HUES6 (cell line): Measurements from ENCODE around the gene GRAMD2A.

Source experiments
- H3K27ac ChIP-seq: 2 replicates; pipeline ENCODE4 v1.7.0; 2013; ENCODE audit warnings: low read depth, mild to moderate bottlenecking, low read length, inconsistent platforms
- H3K27me3 ChIP-seq: 2 replicates; pipeline ENCODE4 v1.6.1; 2013; ENCODE audit warnings: low read length; ENCODE audit not compliant: control insufficient read depth, insufficient read depth
- H3K36me3 ChIP-seq: 2 replicates; pipeline ENCODE4 v1.6.1; 2013; ENCODE audit warnings: low read length; ENCODE audit not compliant: control insufficient read depth, insufficient read depth
- H3K4me1 ChIP-seq: 2 replicates; pipeline ENCODE4 v1.6.1; 2013; ENCODE audit warnings: low read length; ENCODE audit not compliant: control insufficient read depth, insufficient read depth
- H3K4me3 ChIP-seq: 2 replicates; pipeline ENCODE4 v1.5.1; 2013; ENCODE audit warnings: low read depth, low read length
- H3K9ac ChIP-seq: one replicate; pipeline ENCODE4 v1.6.1; 2013; ENCODE audit warnings: mild to moderate bottlenecking, low read length
- H3K9me3 ChIP-seq: 2 replicates; pipeline ENCODE4 v1.6.1; 2013; ENCODE audit warnings: low read depth, low read length; ENCODE audit not compliant: control insufficient read depth, insufficient read depth

Gene GRAMD2A

DNA sequence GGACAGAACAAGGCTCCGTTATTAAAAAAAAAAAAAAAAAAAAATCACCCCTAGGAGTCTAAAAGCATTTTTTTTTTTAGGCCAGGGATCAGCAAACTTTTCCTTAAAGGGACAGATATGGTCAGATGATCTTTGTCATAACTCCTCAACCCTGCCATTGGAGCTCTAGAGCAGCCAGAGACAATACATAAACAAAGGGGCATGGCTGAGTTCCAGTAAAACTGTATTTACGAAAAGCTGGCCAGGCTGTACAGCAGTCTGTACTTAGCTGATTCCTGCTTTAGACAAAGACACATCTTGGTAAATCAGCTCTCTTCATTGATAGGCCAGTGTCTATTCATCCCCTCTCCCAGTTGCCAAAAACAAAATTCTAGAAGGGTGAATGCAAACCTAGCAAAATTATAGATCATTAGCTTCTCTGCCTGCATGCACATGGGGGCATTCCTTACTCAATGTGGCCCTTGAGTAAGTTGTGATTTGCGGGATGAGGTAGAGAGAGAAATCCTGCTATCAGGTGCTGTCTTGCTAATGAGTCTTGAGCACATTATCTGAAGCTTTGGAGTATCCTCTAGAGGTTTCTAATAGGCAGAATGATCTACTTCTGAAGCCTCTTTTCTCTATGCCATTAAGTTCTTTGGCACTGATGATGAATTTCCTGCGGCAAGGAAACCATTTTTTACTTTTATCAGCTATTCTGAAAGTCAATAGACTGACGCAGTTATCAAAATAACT lies 44.2 kb downstream of the GRAMD2A start:
- H3K4me3 ChIP-seq: no peak overlapping the region
- H3K9me3 ChIP-seq: no peaks in the 10 kb centered on the region
- H3K27me3 ChIP-seq: peaks cover 6% of the 10 kb centered on the region; the same call in 1 of the 2 replicates
- H3K36me3 ChIP-seq: no peaks in the 10 kb centered on the region
- H3K27ac ChIP-seq: no peak overlapping the region
- H3K9ac ChIP-seq: no peak overlapping the region
- H3K4me1 ChIP-seq: peaks cover 10% of the 10 kb centered on the region; the same call in 1 of the 2 replicates

DNA sequence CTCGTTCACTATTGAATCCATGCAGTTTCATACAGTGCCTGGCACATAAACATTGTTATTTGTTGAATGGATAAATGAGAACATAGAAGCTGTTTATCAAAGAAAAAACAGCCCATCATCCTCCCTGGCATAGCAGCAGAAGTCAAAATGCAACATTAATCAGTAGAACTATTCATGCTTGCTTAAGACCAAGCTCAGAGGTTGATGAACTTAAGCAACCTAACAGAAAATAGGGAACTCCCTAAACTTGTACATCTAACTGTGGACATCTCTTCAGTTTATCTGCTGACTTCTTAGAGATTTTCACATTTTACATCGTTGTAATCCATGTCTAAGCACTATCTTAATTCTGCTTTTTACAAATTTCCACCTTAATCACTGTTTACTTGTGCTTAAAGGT lies 50.2 kb downstream of the GRAMD2A start:
- Histone ChIP-seq H3K4me3 (no peak overlapping the region), H3K9me3 (no peaks in the 10 kb centered on the region), H3K36me3 (no peaks in the 10 kb centered on the region), H3K27ac (no peak overlapping the region), H3K27me3 (no peaks in the 10 kb centered on the region), H3K9ac (no peak overlapping the region), H3K4me1 (no peaks in the 10 kb centered on the region)

DNA sequence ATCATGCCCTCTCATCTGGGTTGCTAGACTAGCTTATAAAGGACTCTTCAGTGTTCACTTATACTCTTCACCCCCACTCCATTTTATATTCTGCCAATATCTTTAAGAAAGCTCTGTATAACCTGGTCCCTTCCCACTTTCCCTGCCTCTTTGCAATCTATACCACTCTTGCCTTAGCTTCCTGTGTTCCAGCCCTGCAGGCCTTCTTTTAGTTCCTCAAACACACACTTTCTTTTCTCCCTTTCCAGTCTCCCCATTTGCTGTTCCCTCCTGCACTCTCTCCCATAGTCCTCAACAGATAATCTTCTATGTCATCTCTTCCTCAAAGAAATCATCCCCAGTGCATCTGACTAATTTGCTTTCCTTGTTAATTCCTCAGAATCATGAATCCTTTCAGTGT lies 50.7 kb downstream of the GRAMD2A start:
- Histone ChIP-seq H3K27me3 (no peaks in the 10 kb centered on the region), H3K27ac (no peak overlapping the region), H3K36me3 (no peaks in the 10 kb centered on the region), H3K9ac (no peak overlapping the region), H3K4me1 (no peaks in the 10 kb centered on the region), H3K4me3 (no peak overlapping the region), H3K9me3 (no peaks in the 10 kb centered on the region)

DNA sequence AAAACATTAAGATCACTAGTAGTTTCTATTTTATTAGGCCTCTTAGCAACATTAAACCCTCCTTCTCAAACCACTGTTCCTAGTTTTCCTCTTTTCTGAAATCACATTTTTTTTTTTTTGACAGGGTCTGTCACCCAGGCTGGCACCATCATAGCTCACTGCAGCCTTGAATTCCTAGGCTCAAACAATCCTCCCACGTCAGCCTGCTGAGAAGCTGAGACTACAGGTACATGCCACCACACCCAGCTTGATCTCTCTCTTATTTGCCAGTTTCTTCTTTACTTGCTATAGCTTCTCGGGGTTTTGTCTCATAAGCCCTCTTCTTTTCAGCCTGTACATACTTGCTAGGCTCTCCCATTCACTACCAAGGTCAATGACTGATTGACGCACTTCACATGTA lies 51.4 kb downstream of the GRAMD2A start:
- Histone ChIP-seq H3K27ac (no peak overlapping the region), H3K4me1 (no peaks in the 10 kb centered on the region), H3K9ac (no peak overlapping the region), H3K36me3 (no peaks in the 10 kb centered on the region), H3K27me3 (no peaks in the 10 kb centered on the region), H3K4me3 (no peak overlapping the region), H3K9me3 (no peaks in the 10 kb centered on the region)

DNA sequence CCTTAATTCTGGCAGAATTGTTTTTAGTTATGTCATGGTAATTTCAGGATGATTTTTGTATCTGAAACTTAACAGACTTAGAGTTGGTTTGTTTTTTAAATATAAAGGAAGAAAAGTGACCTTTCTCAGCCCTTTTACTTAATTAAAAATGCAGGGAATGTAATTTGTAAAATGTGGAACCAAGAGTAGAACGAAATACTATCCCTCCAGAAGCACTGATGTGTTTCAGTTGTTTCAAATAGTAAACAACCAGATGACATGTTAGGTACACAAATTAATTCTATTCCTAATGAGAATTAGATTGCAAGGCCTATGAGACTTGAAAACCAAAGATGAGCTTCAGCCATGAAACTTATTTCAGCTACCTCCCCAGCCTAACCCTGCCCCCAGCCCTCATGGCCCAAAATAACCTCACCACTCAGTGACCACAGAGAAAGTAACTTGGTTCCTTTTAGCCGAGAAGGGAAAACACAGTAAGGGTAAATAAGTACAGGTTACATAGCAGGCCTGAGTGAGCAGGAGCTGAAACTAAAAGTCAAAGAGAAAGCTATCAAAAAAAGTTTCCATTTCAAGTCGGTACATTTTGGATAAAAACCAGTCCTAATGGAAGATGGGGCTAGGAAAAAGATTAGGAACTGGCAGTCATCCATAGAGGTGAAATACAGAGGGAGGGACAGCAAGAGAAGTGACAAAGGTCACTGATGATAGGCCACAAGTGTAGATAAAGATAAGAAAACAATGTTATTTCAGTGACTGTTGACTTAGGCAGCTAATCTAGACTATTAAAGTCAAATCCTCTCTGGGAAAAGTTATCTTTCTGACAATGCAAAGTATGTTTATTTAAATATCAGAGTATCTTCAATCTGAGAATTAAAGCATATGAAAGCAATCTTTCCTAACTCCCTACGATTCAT lies 56.2 kb downstream of the GRAMD2A start:
- Histone ChIP-seq H3K4me1 (no peaks in the 10 kb centered on the region), H3K4me3 (no peak overlapping the region), H3K36me3 (no peaks in the 10 kb centered on the region), H3K9ac (no peak overlapping the region), H3K27me3 (no peaks in the 10 kb centered on the region), H3K27ac (no peak overlapping the region), H3K9me3 (no peaks in the 10 kb centered on the region)

DNA sequence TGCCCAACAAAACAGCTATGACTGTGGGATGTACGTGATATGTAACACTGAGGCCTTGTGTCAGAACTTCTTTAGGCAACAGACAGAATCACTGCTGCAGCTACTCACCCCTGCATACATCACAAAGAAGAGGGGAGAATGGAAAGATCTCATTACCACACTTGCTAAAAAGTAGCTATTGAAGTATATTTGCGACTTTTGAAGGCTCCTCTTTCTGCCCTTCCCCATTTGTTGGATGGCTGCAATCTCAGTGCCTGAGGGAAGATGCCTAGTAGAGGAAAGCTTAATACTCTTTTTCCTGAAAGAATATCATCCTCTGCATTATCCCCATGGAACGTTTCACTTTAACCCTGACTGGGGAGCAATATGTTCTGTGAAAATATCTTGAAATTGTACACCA lies 57.5 kb downstream of the GRAMD2A start:
- Histone ChIP-seq H3K9me3 (no peaks in the 10 kb centered on the region), H3K9ac (no peak overlapping the region), H3K27ac (no peak overlapping the region), H3K36me3 (no peaks in the 10 kb centered on the region), H3K4me1 (no peaks in the 10 kb centered on the region), H3K4me3 (no peak overlapping the region), H3K27me3 (no peaks in the 10 kb centered on the region)

DNA sequence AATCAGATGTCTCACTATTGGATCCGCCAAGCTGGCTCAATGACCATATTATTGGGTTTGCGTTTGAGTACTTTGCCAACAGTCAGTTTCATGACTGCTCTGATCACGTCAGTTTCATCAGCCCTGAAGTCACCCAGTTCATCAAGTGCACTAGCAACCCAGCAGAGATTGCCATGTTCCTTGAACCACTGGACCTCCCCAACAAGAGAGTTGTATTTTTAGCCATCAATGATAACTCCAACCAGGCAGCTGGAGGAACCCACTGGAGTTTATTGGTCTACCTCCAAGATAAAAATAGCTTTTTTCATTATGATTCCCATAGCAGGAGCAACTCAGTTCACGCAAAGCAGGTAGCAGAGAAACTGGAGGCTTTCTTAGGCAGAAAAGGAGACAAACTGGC lies 57.9 kb downstream of the GRAMD2A start:
- Histone ChIP-seq H3K27me3 (no peaks in the 10 kb centered on the region), H3K9me3 (no peaks in the 10 kb centered on the region), H3K9ac (no peak overlapping the region), H3K4me1 (no peaks in the 10 kb centered on the region), H3K36me3 (no peaks in the 10 kb centered on the region), H3K4me3 (no peak overlapping the region), H3K27ac (no peak overlapping the region)

DNA sequence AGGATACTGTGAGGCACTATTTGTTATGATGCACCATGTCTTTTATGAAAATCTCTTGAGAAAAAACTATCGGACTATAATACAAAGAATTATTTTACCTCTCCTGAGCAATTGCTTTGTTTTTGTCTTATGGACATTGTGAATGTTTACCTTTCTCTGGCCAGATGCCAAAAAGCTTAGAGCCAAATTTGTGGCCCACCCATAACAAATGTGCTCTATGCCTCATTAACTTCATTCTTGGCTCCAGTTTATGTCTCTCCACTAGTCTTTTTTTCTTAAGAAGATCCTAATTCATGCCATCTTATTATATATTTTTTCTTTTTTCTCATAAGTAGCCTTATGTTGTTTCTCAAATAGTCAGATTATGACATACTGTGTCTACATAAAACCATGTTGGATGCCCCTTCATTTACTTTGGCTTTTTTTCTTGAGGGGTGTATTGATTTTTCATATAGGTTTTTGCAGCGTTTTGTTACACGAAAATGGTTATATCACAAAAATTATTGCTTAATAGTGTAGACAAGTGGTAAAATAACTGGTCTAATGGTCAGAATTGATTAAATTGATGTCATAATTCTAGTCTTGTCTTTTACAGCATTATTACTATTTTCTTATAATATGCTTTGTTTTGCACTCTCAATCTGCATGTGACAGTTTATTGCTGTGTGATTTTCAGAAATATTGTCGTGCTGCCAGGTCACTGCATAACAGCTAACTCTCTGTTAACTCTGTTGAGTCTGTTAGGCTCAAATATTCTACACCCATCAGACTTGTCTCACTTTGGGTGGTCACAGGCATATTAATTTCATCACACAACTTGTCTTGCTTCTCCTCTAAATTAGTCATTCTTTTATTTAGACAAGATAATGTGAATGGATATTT lies 61.2 kb downstream of the GRAMD2A start:
- Histone ChIP-seq H3K4me1 (no peaks in the 10 kb centered on the region), H3K36me3 (no peaks in the 10 kb centered on the region), H3K9me3 (no peaks in the 10 kb centered on the region), H3K27me3 (no peaks in the 10 kb centered on the region), H3K4me3 (no peak overlapping the region), H3K9ac (no peak overlapping the region), H3K27ac (no peak overlapping the region)

DNA sequence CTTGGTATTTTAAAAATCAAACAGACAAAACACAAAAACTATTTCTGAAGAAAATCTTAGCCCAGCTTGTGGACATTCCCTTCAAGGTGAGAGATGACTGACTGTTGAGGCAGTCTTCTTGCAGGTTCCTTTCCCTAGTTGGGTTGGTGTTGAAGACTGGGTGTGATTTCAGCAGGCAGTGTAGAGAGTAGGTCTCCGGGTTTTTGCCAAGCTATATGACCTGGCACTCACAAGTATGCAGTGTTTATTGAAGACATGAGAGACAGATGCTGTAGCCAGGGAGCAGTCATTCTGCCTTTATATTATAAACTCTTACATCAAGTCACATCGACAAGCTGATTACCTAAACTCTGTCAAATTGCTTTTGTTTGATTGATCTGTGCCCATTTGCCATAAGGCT lies 61.9 kb downstream of the GRAMD2A start:
- H3K27ac ChIP-seq: no peak overlapping the region
- H3K4me1 ChIP-seq: no peaks in the 10 kb centered on the region
- H3K27me3 ChIP-seq: no peaks in the 10 kb centered on the region
- H3K36me3 ChIP-seq: no peaks in the 10 kb centered on the region
- no peak overlapping the region for H3K4me3 ChIP-seq
- no peaks in the 10 kb centered on the region for H3K9me3 ChIP-seq
- no peak overlapping the region for H3K9ac ChIP-seq

DNA sequence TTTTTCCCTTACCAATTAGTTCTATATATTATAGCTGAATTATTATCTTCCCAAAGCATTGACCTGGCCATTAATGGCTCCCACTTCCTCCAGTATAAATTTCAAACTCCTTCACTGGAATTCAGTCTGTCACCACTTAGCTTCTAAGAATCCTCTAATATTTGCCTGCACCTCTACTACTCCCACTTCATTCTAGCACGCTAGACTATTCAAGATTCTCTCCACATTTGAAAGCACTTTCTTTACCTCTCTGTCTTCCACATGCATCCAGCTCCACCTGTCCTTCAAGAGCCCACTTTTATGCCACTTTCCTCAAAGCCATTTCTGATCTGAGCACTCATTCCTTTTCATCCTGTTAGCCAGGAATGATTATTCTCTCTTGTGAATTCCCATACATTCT lies 64.4 kb downstream of the GRAMD2A start:
- Histone ChIP-seq H3K9ac (no peak overlapping the region), H3K36me3 (no peaks in the 10 kb centered on the region), H3K27ac (no peak overlapping the region), H3K27me3 (no peaks in the 10 kb centered on the region), H3K4me3 (no peak overlapping the region), H3K4me1 (no peaks in the 10 kb centered on the region), H3K9me3 (no peaks in the 10 kb centered on the region)
